T47D (cell line): Measurements from ENCODE around the gene CCNJL.

Experiments used
- DNase-seq, 2 experiments: peaks; one replicate each; pipeline versions ENCODE4 v3.0.0 to v3.0.0-alpha.2; 2011 to 2012; ENCODE audit warnings: low read depth in 1 of 2, low spot score in 1 of 2
- JUND ChIP-seq: IDR thresholded peaks from 2 replicates; pipeline ENCODE4 v1.6.1; 2012; ENCODE audit warnings: low read depth
- in situ Hi-C: cut with HindIII; loops from 2 replicates; pipeline ENCODE4 v1.10.0; 2016; ENCODE audit warnings: low sequenced_read_pairs, low pct_unique_long_range_greater_than_20kb

Gene CCNJL

DNA sequence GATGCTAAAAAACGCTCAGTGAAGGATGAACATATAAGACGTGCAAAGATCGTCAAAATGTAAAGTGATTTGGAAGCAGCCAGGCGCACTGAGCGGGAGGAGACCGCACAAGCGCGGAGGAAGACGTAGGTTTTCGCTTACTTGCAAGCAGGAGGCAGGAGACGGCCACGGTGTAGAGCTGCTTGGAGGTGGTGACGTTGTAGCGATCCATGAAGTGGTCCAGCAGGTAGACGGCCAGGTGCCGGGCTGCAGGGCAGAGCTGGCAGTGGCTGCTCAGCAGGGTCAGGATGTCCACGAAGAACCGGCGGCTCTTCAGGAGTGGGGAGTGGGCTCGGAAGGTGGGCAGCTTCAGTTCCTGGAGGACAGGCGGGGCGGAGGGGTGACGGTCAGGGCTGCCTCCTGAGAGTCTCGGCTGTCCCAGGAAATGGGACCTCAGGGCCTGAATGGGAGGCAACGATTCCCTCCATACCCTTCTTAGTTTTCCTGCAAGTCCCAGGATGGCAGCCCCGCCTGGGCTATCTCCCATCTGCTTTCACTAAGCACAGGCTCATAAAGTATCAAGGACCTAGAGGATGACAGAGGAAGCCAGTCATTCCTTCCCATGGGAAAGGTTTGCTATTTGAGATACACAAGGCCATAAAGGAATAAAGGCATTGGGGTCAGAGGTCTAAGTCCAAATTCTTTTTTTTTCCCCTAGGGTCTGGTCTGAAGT, 31.8 kb downstream of the CCNJL start:
- DNase-seq, result no peak
- in situ Hi-C loops, result no loop called here
- no peak for TF ChIP-seq JUND

DNA sequence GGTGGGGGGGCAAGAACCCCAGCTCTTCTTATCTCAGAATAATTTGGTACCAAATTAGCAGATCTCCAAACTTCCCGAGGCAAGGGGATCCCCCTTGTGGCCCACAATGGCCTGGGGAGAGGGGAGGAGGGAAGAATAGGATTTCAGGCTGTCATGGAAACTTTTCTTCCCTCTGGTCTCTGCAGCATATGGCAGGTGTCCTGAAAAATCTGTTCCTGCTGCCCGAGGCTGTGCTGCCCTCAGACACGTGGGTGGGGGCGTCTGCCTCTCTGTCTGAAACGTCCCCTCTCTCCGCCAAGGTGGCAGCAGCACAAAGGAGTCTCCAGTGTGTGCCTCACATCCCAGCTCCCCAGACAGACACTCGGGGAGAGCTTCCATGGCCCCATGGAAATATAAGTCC, 34.0 kb downstream of the CCNJL start:
- in situ Hi-C loops, result no loop called here
- no peak for DNase-seq
- no peak for TF ChIP-seq JUND

DNA sequence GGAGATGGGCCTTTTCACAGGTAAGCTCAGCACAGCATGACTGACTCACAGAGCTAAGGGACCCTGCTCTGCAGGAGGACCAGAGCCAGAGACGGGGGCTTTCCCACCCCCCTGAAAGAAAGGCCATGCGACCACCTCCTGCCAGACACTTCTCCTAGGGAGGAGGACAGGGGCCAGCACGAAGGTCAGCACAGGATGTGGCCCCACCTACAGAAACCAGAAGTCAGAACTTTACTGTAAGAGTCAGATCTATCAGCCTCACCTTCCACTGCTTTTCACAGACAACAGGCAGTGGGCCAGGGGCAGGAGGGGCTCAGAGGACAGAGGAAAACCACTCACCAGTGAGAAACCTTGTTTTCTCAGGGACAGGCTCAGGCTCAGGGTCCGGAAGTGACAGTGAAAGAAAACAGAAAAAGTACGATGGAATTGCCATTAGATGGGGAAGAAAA, 37.9 kb downstream of the CCNJL start:
- no peak for TF ChIP-seq JUND
- in situ Hi-C loops, result no loop called here
- DNase-seq, result no peak

DNA sequence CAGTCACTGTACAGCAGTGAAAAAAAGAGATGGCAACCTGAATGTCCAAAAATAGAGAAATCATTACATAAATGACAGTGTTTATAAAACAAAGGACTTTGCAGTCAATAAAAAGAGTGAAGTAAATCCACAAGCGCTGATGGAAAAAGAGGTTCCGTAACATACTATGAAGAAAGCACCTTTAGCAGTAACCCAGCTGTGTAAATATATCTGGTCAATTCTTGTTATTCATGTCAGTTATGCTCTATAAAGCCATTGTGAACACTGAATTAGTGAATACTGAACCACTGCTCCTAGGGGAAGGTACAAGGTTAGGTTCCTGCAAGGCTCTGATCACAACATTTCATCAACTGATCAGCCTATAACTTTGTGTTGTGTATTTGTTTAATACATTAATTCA, 39.5 kb downstream of the CCNJL start:
- no peak for TF ChIP-seq JUND
- in situ Hi-C loops, result no loop called here
- DNase-seq, result no peak

DNA sequence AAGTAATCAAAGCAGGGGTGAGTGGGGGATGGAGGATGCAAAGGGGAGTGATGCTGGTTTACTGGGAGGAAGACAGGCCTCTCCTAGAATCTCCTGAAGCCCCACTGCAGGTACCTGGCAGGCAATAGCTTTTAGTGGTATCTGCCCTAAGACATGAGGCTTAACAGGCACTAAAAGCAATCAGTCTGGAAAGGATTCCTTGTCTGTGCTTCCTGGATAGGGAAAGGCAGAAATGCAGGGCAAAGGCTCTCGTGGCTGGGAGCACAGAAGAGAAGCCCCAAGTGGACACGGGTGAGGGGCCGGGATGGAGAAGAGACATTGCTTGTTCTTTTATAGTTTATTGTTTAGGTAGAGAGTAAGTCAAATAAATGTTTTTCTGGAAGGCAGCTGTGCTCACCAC, 40.1 kb downstream of the CCNJL start:
- no peak for TF ChIP-seq JUND
- in situ Hi-C loops, result no loop called here
- no peak for DNase-seq

DNA sequence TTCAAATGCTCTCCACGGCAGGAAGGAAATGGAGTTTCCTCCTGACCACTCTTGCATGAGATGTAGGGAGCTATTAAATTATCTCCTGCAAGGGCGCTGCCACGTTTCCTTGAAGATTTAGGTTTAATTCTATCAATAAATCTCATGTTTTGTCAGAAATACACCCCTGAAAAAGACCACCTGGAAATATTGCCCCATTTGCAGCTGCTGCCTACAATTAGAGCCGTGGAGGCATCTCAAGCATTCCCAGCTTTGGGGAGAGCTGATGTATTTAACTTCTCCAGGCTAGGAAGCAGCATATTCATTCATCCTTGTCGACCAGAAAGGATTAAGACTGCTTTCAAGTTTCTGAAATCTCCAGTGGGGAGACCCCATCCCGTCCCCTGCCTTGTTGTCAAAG, 40.5 kb downstream of the CCNJL start:
- TF ChIP-seq JUND, result no peak
- no peak for DNase-seq
- in situ Hi-C loops, result no loop called here

DNA sequence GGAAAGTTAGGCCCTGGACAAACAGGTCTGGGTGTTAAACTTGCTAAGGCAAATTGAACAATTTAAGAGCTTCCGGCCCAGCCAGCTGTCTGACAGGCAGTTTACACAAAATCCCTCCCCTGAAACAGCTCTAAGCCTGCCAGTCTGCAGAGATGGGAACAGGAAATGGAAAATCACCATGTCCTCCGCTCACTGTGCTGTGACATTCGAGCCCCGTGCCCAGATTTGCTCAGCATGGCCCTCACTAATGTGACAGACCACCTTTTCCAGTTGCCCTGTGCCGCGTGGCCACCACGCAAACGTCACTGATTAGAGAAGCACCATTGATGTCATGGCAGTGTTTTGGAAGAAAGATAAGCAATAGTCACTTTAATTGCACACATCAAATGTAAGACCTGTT, 41.0 kb downstream of the CCNJL start:
- no peak for TF ChIP-seq JUND
- peak in 1 of 2 experiments; percentile 25 for DNase-seq
- in situ Hi-C loops, result no loop called here

DNA sequence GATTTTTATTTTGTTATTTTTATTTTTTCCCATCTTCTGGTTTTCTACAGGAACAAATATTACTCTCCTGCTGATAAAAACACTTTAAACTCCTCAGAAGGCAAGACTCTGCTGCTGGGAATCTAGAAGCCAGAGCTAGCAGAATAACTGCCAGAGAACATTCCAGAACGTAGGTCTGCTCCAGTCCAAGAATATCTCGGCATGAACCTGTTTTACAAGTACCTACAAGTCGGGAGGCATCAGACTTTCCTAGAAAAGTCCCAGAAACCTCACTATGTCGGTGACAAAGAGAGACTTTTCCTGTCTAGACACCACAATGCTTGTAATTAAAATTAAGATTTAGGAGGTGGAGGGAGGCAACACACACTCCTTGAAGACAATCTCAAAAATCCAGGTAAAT, 41.7 kb downstream of the CCNJL start:
- DNase-seq, result peak; percentile 52 to 72
- TF ChIP-seq JUND, result no peak
- in situ Hi-C loops, result no loop called here

DNA sequence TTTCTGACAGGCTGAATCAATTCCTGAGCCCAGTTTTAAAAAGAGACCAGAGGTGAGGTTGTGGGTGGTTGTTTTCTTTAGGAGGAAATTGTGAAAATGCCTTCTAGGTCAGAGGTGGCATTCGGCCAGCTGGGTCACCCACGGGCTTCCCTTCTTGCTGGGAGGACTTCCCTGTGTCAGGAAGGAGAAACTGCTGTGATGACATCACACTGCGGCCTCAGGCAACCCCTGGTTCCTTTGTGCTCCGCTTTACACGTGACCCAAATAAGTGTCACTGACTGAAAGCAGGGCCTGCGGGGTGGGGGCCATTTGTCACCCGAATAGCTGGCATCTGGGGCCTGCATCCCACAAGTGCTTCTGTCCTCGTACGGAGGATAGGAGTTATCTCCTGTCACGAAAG, 43.3 kb downstream of the CCNJL start:
- in situ Hi-C loops, result no loop called here
- TF ChIP-seq JUND, result no peak

DNA sequence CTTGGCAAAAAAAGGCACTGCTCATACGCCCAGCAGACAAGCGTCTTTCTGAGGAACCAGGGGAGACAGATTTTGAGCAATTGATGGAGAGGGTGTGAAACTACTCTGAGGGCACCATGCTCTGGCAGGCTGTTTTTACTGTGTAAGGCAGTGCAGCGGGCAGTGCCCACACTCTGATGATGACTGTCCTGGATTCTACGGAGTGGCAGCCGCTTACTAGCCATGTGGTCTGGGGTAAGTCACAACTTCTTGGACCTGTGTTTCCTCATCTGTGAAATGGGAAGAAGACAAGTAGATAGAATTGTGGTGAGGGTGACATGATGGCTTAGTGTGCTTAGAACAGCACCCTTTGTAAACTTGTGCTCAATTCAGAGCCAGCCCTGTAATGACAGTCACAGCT, 44.2 kb downstream of the CCNJL start:
- TF ChIP-seq JUND, result no peak
- in situ Hi-C loops, result no loop called here
- no peak for DNase-seq

More for the DNA sequence above, 43.3 kb downstream of the CCNJL start:
- DNase-seq, result peak in 1 of 2 experiments; percentile 22

DNA sequence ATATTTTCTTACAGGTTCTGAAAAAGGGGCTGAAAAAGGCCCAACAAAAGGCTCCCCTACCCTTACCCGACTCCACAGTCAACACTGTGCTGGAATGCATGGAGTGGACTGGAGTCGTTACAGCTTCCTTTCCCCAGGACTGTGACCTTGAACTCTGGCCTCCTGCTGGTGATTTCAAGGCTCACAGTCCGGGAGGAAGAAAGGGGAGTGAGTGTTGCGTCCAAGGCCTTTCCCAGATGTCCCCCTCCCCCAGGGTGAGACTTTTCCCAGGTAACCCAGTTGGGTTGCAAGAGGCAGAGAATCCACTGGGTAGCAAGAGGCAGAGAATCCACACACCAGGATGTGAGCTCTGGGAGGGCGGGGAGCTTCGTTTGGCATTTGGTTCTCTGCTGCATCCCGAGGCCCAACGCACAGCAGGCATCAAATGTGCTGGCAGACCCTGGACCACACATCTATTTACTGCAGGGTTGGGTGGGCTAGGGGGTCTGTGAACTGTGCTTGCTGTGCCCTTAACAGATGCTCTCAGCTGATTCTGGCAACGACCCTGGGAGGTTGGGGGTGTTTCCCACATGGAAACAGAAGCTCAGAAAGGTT, 45.5 kb downstream of the CCNJL start:
- in situ Hi-C loops, result no loop called here

DNA sequence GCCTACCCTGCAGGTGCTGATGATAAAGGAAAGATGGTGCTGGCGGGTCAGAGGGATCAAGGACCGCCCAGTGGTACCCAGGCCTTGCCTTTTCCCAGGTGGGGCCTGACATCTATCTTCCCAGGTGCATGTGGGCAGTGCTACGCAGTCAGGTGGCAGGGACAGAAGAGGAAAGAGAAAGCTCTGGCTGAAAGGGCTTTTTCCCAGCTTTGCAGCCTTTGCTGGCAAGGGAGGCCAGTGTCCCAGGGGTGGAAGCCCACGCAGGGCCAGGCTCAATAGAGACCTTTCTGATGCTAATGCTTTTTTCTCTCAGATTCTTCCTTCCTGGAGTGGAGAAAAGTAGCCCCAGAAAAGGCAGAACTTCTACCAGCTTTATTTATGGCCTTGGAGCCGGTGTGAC, 46.3 kb downstream of the CCNJL start:
- no peak for TF ChIP-seq JUND
- DNase-seq, result no peak
- in situ Hi-C loops, result no loop called here

More for the DNA sequence above, 45.5 kb downstream of the CCNJL start:
- DNase-seq, result no peak
- TF ChIP-seq JUND, result no peak

DNA sequence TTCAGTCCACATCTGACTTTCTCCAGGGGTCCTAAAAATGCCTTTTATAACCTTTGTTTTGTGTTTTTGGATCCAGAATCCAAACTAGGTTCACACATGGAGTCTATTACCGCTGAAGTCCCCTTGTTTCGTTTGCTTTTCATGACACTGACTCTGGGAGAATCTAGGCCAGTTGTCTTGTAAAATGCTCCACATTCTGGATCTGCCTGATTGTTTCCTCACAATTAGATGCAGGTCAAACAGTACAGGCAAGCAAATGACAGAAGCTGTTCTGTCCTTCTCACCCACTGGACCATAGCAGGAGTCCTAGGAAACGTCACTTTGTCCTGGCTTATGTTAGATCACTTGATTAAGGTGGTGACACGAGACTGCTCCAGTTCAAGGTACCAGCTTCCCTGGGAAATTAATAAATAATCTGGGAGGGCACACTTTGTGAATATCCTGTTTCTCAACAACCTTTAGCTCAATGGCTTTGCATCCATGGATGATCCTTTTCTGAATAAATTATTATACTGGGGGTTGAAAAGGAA, 49.0 kb downstream of the CCNJL start:
- TF ChIP-seq JUND, result no peak
- no peak for DNase-seq
- in situ Hi-C loops, result no loop called here
